ENCODE measurements around the gene SPATA13.

DNA sequence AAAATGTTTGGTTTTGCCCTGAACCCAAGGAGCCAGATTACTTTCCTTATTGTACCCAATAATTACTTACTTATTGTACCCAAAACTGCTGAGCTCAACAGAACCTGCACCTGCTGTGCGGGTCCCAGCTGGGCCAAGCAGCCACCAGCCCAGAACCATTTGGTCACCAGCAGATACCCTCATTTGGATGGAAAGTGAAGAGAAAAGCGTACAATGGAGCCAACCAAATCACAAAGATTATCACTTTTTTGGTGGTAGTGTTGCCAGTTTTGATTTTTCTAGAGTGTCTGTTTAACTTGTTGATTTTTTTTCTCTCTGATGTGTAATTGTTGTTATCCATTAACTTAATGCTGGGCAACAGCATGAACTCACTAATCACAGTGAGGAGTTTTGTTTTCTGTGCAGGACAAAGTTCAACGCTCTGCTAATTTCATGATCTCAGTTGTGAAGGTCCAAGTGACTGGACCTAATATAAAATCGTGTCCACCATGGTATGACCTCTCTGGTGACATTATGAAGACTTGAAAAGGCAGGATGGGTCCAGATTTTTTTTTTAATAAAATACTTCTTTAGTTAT is 23.8 kb downstream of the SPATA13 start:
- TF ChIP-seq, protein P1, sequence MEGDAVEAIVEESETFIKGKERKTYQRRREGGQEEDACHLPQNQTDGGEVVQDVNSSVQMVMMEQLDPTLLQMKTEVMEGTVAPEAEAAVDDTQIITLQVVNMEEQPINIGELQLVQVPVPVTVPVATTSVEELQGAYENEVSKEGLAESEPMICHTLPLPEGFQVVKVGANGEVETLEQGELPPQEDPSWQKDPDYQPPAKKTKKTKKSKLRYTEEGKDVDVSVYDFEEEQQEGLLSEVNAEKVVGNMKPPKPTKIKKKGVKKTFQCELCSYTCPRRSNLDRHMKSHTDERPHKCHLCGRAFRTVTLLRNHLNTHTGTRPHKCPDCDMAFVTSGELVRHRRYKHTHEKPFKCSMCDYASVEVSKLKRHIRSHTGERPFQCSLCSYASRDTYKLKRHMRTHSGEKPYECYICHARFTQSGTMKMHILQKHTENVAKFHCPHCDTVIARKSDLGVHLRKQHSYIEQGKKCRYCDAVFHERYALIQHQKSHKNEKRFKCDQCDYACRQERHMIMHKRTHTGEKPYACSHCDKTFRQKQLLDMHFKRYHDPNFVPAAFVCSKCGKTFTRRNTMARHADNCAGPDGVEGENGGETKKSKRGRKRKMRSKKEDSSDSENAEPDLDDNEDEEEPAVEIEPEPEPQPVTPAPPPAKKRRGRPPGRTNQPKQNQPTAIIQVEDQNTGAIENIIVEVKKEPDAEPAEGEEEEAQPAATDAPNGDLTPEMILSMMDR (IDR thresholded peaks at IDR 0.05): no peak
- no peak for TF ChIP-seq POLR2AphosphoS5 (IDR thresholded peaks at IDR 0.05; ENCODE audit: insufficient read depth in 1 of 2, low read depth in 1 of 2)

Measured in vagina (tissue), 2 donors.